Measurements from ENCODE around the gene TMEM40.

Gene TMEM40, protein sequence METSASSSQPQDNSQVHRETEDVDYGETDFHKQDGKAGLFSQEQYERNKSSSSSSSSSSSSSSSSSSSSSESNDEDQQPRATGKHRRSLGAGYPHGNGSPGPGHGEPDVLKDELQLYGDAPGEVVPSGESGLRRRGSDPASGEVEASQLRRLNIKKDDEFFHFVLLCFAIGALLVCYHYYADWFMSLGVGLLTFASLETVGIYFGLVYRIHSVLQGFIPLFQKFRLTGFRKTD

DNA sequence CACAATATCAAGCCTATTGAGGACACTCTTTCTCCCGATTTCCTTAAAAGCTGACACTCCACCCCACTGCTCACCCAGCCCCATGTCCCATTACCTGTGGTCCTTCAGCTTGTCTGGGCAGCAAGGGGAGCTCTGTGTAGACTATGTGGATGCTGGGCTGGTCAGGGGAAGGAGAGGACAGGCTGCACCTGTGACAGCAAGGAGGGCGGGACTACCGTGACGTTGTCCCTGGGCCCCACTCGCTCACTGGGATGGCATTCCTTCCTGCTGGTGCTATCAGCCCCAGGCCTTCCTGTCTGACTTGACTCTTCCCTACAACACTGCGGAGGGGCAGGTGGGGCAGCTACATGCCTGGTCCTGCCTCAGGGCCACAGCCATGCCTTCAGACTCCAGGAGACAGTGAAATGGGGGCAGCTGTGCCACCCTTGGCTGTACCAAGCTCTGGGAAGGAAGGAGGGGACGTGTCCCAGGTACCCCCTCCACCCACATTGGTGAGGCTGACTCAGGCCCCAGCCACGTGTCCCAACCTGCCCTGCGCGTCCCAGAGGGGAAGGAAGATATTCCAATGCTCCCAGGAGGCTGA is at the start of gene TMEM40:
TMEM40 (minus strand) TSS at position 163 of the 583 bp plus-strand sequence. CDS start 9,427 bp downstream, outside the sequence.
- DNase-seq (ENCODE audit: low read depth) = no peak
- TF ChIP-seq, protein P1, sequence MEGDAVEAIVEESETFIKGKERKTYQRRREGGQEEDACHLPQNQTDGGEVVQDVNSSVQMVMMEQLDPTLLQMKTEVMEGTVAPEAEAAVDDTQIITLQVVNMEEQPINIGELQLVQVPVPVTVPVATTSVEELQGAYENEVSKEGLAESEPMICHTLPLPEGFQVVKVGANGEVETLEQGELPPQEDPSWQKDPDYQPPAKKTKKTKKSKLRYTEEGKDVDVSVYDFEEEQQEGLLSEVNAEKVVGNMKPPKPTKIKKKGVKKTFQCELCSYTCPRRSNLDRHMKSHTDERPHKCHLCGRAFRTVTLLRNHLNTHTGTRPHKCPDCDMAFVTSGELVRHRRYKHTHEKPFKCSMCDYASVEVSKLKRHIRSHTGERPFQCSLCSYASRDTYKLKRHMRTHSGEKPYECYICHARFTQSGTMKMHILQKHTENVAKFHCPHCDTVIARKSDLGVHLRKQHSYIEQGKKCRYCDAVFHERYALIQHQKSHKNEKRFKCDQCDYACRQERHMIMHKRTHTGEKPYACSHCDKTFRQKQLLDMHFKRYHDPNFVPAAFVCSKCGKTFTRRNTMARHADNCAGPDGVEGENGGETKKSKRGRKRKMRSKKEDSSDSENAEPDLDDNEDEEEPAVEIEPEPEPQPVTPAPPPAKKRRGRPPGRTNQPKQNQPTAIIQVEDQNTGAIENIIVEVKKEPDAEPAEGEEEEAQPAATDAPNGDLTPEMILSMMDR (conservative IDR thresholded peaks at IDR 0.05; ENCODE audit: control insufficient read depth, insufficient read depth, low read depth, low read length) = no peak
- H3K4me3 ChIP-seq (ENCODE audit: control insufficient read depth, low read depth, low read length) = no peak within 1 kb of the TSS

DNA sequence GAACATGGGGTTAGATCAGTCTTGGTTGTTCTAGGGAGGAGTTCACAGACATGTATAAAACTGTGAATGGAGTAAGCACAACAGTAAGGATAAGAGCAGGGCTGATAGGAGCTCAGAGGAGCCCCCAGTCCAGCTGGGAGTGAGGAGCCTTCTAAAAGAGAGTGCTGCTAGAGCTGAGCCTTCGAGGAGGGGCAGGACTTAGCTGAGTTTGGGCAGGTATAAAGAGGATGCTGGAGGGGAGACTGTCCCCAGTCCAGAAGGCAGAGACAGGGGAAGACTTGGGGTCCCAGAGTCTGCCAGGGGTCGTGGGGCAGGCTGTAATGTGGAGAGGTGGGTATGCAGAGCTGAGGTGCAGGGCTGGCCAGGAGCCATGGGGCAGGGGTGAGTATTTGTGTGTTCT is 49.5 kb upstream of the TMEM40 start:
- H3K4me3 ChIP-seq (ENCODE audit: control insufficient read depth, low read depth, low read length) = no peak overlapping the region
- TF ChIP-seq, protein P1 (conservative IDR thresholded peaks at IDR 0.05; ENCODE audit: control insufficient read depth, insufficient read depth, low read depth, low read length) = no peak
- no peak for DNase-seq (ENCODE audit: low read depth)

DNA sequence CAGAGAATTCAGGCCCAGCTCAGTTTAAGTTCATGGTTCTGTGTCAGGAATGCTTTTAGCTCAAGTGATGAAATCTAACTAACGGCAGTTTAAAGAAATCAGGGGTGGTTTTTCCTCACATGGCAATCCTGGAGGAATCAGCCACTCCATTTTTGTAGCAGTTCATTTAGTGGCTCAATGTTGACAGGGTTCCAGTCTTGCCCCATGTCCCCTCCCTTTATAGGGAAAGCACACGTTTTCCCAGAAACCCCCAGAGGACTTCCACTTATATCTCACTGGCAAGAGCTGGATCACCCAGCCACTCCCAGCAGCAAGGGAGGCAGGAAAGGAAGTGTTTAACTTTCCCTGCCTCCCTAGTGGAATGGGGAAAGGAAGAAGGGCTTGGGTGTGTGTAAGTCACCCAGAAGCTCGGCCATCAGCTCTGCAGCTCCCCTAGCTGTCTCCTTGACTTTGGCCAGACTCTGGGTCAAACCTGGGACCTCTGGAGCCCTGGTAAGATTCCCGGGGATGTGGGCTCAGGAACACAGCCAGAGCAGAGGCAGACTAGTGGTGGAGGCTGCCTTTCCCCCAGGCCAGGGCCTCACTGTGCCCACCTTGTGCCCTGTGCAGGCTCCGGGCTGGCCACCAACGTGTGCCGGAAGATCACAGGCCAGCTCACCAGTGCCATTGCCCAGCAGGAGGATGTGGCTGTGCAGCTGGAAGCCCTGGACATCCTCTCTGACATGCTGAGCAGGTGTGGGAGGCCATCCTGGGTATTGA is 48.7 kb upstream of the TMEM40 start:
- H3K4me3 ChIP-seq (ENCODE audit: control insufficient read depth, low read depth, low read length) = no peak overlapping the region
- TF ChIP-seq, protein P1 (conservative IDR thresholded peaks at IDR 0.05; ENCODE audit: control insufficient read depth, insufficient read depth, low read depth, low read length) = no peak
- DNase-seq (ENCODE audit: low read depth) = no peak

DNA sequence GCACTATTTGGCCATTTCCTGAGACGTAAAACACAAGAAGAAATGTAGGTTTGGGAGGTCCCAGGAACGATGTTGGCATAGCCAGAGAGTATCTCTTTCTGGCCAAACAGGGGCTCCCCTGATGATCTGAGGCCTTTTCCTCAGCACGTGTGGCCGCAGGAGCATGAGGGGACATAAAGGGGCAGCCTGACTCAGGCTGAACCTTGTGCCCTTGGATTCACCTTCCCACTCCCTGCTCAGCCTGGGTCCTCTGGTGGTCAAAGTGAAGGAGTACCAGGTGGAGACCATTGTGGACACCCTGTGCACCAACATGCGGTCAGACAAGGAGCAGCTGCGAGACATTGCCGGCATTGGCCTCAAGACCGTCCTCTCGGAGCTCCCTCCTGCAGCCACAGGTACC is 48.0 kb upstream of the TMEM40 start:
- H3K4me3 ChIP-seq (ENCODE audit: control insufficient read depth, low read depth, low read length) = no peak overlapping the region
- no peak for DNase-seq (ENCODE audit: low read depth)
- TF ChIP-seq, protein P1 (conservative IDR thresholded peaks at IDR 0.05; ENCODE audit: control insufficient read depth, insufficient read depth, low read depth, low read length) = no peak

DNA sequence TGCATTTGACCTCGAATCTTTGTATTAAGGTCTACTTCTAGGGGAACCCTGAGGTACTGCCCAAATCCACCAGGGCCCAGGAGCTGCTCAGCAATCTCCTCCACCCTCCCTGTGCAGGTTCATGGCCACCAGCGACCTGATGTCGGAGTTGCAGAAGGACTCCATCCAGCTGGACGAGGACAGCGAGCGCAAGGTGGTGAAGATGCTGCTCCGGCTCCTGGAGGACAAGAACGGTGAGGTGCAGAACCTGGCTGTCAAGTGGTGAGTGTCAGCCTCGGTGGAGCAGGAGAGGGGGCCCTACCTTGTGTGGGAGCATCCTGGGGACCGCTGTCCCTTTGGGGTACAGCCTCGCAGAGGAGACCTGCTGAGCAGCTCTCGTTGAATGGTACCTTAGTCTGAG is 44.3 kb upstream of the TMEM40 start:
- no peak for DNase-seq (ENCODE audit: low read depth)
- TF ChIP-seq, protein P1 (conservative IDR thresholded peaks at IDR 0.05; ENCODE audit: control insufficient read depth, insufficient read depth, low read depth, low read length) = no peak
- H3K4me3 ChIP-seq (ENCODE audit: control insufficient read depth, low read depth, low read length) = no peak overlapping the region

DNA sequence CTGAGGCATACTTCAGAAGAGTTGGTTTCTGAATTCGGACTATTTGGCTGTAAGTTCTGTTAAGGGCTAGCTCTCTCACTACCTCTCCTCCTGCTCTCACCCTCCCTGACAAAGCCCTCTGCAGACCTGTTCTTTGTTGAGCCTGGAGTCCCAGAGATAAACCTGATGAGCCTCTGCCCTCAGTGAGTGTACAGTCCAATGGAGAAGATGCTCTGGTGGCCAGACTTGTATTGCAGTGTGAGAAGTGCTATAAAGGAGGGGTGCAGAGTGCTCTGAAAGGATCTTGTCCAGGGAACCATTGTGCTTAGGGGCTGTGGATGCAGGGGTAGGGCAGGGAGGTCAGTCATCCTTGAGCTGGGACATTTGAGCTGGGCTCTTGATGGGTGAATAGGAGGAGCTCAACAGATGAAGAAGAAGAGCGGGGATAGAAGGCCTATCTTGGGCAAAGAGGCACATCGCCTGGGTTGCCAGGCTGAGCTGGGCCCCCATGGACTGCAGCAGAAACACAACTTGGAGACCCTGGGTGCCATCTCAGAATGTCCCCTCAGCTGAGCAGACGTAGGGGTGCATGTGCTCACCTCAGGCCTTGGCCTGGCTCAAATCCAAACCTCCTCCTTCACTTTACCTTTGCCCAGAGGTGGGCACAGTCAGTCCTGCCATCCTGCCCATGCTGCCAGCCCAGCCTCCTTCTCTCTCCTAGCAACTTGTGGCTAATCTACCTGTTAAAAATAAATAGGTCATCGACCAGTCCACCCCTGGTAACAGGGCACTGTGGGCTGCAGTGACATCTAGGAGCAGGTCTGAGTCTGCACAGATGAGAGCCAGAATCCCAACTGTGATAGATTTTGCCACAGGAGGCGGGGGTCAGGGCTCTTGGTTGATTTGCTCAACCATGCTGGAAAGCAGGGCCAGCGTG is 40.7 kb upstream of the TMEM40 start:
- TF ChIP-seq, protein P1 (conservative IDR thresholded peaks at IDR 0.05; ENCODE audit: control insufficient read depth, insufficient read depth, low read depth, low read length) = no peak
- DNase-seq (ENCODE audit: low read depth) = no peak
- no peak overlapping the region for H3K4me3 ChIP-seq (ENCODE audit: control insufficient read depth, low read depth, low read length)

Data from fibroblast of mammary gland (primary cell).